Suprapubic skin (tissue), 3 donors: Measurements from ENCODE around the gene ONECUT3.
A peak's percentile ranks its signal among the peaks of the same experiment; 100 is the strongest.

Experiments
- CTCF ChIP-seq, 2 donors: fragments of 200-600 bp in 1 of 2; fragments of 450-650 bp in 1 of 2; sonication (generic) in 1 of 2; IDR thresholded peaks; one replicate each; pipeline ENCODE4 v1.5.1; 2016 to 2019; ENCODE audit warnings: antibody characterized with exemption in 2 of 2, mild to moderate bottlenecking in 1 of 2, moderate library complexity in 1 of 2
- EP300 ChIP-seq: sonication (generic); formaldehyde crosslinking; IDR thresholded peaks from one replicate; pipeline ENCODE4 v1.6.1; 2017; ENCODE audit warnings: antibody characterized with exemption
- POLR2A ChIP-seq, 2 donors: fragments of 450-650 bp; IDR thresholded peaks; one replicate each; pipeline ENCODE4 v1.6.1; 2017; ENCODE audit warnings: antibody characterized with exemption in 2 of 2, mild to moderate bottlenecking in 2 of 2, moderate library complexity in 2 of 2

GRCh38 chr19:1825909-1826556 is 72.7 kb downstream of the ONECUT3 start:
- TF ChIP-seq POLR2A (IDR thresholded peaks at IDR 0.05) = no peak
- TF ChIP-seq CTCF (IDR thresholded peaks at IDR 0.05) = peak; percentile 82 to 88
- no peak for TF ChIP-seq EP300
